Panc1 (cell line): ENCODE results near the gene MGAT5.

Source experiments
- CTCF ChIP-seq: fragments of 450-650 bp; IDR thresholded peaks from 2 replicates; pipeline ENCODE4 v1.5.1; 2017; ENCODE audit warnings: mild to moderate bottlenecking
- POLR2AphosphoS5 ChIP-seq: IDR thresholded peaks from 2 replicates; pipeline ENCODE4 v1.6.1; 2012; ENCODE audit warnings: mild to moderate bottlenecking, low read depth, low read length, moderate library complexity
- SIN3A ChIP-seq: IDR thresholded peaks from 2 replicates; pipeline ENCODE4 v1.6.1; 2012; ENCODE audit warnings: low read depth, mild to moderate bottlenecking, low read length, moderate library complexity, borderline replicate concordance; ENCODE audit not compliant: insufficient read depth

GRCh38 chr2:134413912-134414311 lies 160.0 kb downstream of the MGAT5 start:
- TF ChIP-seq POLR2AphosphoS5 (no peak), CTCF (no peak), SIN3A (no peak)
